GM12875 (cell line): ENCODE measurements around the gene NFATC3.

Experiments
- H3K4me3 ChIP-seq: one replicate; pipeline ENCODE4 v1.5.1; 2011; ENCODE audit warnings: low read depth, low read length, control low read depth
- CTCF ChIP-seq: IDR thresholded peaks from 2 replicates; pipeline ENCODE4 v1.5.1; 2011; ENCODE audit warnings: low read depth, mild to moderate bottlenecking, control low read depth, inconsistent platforms, low read length, moderate library complexity, borderline replicate concordance; ENCODE audit not compliant: insufficient read depth

The NFATC3 gene

GRCh38 chr16:68276223-68276622 lies 191.1 kb downstream of the NFATC3 start:
- no peak overlapping the region for H3K4me3 ChIP-seq
- TF ChIP-seq CTCF = no peak
